Lower leg skin (tissue), 3 donors: Measurements from ENCODE around the gene SLC7A6OS.

ENCODE experiments used
- CTCF ChIP-seq, 3 donors: fragments of 450-650 bp; IDR thresholded peaks; one replicate each; pipeline ENCODE4 v1.5.1; 2016; ENCODE audit warnings: antibody characterized with exemption in 3 of 3, mild to moderate bottlenecking in 3 of 3, moderate library complexity in 2 of 3
- POLR2A ChIP-seq, 2 donors: fragments of 450-650 bp; IDR thresholded peaks; one replicate each; pipeline ENCODE4 v1.6.1; 2016 to 2017; ENCODE audit warnings: antibody characterized with exemption in 2 of 2, mild to moderate bottlenecking in 1 of 2, moderate library complexity in 1 of 2

DNA sequence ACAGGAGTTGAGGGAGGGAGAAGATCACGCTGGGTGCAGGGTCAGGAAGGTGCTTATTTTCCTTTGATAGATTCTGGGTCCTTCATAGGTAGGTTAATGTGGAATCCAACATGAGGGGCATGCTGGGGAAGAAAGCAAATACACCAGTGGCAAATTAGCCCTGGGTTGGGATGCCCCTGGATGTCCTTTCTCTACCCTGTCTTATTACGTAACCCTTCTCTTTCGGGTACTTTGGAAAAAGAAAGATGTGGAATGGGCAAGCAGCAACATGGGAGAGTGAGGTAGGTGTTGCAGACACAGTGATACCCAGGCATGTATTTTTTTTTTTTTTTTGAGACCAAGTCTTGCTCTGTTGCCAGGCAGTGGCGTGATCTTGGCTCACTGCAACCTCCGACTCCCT is 37.3 kb downstream of the SLC7A6OS start:
- no peak for TF ChIP-seq CTCF (IDR thresholded peaks at IDR 0.05)
- TF ChIP-seq POLR2A (IDR thresholded peaks at IDR 0.05) = no peak
